SK-N-MC (cell line): ENCODE results near the gene MYB.

ENCODE experiments used
- EZH2 ChIP-seq: fragments of 200-600 bp; sonication (generic); IDR thresholded peaks from one replicate; pipeline ENCODE4 v1.6.1; 2017; ENCODE audit warnings: antibody characterized with exemption
- POLR2AphosphoS5 ChIP-seq: IDR thresholded peaks from 2 replicates; pipeline ENCODE4 v1.6.1; 2012; ENCODE audit warnings: mild to moderate bottlenecking, low read depth, low read length, borderline replicate concordance

- TF ChIP-seq EZH2 = no peak
- no peak for TF ChIP-seq POLR2AphosphoS5
Measured at GRCh38 chr6:135231469-135231844, 50.3 kb downstream of the MYB start.
